ENCODE results near the gene GGT5.

GRCh38 chr22:24233235-24233634 is 11.6 kb downstream of the GGT5 start:
- TF ChIP-seq POLR2A (IDR thresholded peaks at IDR 0.05) = no peak
- TF ChIP-seq CTCF (IDR thresholded peaks at IDR 0.05) = no peak

Measured in right lobe of liver (tissue), 4 donors.